IPS-18a (cell line): ENCODE results near the gene UBE2I.

Experiments used
- H3K27ac ChIP-seq: one replicate; pipeline ENCODE4 v1.5.1; 2013; ENCODE audit warnings: low read length
- H3K27me3 ChIP-seq: one replicate; pipeline ENCODE4 v1.6.1; 2013; ENCODE audit warnings: mild to moderate bottlenecking, low read length; ENCODE audit not compliant: control insufficient read depth, insufficient read depth
- H3K36me3 ChIP-seq: one replicate; pipeline ENCODE4 v1.6.1; 2013; ENCODE audit warnings: low read depth, low read length; ENCODE audit not compliant: control insufficient read depth
- H3K4me1 ChIP-seq: one replicate; pipeline ENCODE4 v1.6.1; 2013; ENCODE audit warnings: low read depth, low read length; ENCODE audit not compliant: control insufficient read depth
- H3K4me3 ChIP-seq: one replicate; pipeline ENCODE4 v1.5.1; 2013; ENCODE audit warnings: low read length
- H3K9ac ChIP-seq: one replicate; pipeline ENCODE4 v1.6.1; 2013; ENCODE audit warnings: mild to moderate bottlenecking, low read length, moderate library complexity
- H3K9me3 ChIP-seq: one replicate; pipeline ENCODE4 v1.6.1; 2013; ENCODE audit warnings: low read depth, low read length; ENCODE audit not compliant: control insufficient read depth

UBE2I gene

DNA sequence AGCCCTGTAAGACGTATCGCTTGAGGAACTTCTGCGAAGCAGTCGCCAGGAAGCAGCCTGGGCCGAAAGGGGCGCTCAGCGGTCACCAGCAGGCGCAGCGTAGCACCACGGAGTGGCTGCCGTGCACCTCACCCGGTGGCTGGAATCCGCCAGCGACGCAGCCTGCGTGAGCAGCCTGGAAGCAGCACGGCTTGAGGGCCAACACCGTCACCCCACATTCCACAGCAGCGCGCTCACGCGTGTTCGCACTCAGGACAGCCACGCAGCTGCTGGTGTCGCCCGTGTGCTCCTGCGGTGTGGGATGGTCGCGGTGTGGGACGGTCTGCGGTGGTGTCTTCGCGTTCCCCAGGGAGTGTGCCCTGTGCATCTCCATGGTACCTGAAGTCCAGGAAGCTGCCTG is 9.6 kb downstream of the UBE2I start:
- Histone ChIP-seq H3K9ac (no peak overlapping the region), H3K9me3 (no peaks in the 10 kb centered on the region), H3K27me3 (no peaks in the 10 kb centered on the region), H3K27ac (no peak overlapping the region), H3K4me3 (no peak overlapping the region), H3K4me1 (no peaks in the 10 kb centered on the region), H3K36me3 (peaks cover 77% of the 10 kb centered on the region)

DNA sequence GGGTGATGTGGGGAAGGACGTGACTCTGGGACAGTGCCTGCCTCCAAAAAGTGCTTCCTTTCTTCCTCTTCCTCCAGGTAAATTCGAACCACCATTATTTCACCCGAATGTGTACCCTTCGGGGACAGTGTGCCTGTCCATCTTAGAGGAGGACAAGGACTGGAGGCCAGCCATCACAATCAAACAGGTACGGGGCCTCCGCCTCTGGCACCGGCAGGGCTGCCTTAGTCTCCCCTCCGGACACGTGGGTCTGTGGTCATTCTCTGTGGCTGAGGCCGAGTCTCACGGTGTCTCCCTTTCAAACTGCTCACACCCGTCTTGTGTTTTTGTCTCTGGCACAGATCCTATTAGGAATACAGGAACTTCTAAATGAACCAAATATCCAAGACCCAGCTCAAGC is 10.7 kb downstream of the UBE2I start:
- no peaks in the 10 kb centered on the region for H3K4me1 ChIP-seq
- no peak overlapping the region for H3K4me3 ChIP-seq
- peaks cover 73% of the 10 kb centered on the region for H3K36me3 ChIP-seq
- H3K27me3 ChIP-seq = no peaks in the 10 kb centered on the region
- H3K9me3 ChIP-seq = no peaks in the 10 kb centered on the region
- H3K9ac ChIP-seq = no peak overlapping the region
- no peak overlapping the region for H3K27ac ChIP-seq

DNA sequence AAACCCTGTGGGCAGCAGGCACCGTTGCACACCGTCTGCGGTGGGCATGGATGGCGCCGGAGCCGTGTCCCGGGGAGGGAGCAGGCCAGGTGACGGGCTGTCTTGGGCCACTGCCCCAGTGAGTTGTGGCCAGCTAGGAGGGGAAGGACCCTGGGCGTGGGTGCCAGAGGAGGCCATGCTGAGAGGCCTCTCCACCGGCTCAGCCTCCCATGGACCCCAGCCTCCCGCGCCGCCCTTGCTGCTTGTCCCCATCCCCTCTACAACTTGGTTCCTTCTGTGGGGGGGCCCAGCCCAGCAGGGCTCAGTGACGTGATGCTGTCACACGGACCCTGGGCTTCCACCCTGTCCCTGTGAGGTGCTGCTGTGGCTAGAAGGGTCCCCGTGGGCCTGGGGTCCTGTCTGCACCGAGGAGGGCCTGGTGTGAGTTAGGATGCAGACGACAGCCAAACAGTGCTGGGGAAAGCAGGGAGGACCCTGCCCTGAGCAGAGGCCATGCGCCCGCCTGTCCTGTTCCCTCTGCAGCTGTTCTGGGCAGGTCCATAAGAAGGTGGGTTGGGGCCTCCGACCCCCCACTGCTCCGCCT is 11.3 kb downstream of the UBE2I start:
- Histone ChIP-seq H3K4me3 (no peak overlapping the region), H3K27me3 (no peaks in the 10 kb centered on the region), H3K27ac (no peak overlapping the region), H3K9ac (no peak overlapping the region), H3K9me3 (no peaks in the 10 kb centered on the region), H3K4me1 (no peaks in the 10 kb centered on the region), H3K36me3 (peaks cover 67% of the 10 kb centered on the region)

DNA sequence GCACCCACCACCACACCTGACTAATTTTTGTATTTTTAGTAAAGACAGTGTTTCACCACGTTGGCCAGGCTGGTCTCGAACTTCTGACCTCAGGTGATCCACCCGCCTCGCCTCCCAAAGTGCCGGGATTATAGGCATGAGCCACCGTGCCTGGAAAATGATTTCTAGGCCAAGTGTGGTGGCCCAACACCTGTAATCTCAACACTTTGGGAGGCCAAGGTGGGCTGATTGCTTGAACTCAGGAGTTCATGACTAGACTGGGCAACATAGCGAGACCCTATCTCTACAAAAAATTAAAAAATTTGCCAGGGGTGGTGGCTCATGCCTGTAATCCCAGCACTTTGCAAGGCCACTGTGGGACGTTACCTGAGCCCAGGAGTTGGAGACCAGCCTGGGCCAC is 13.0 kb downstream of the UBE2I start:
- no peak overlapping the region for H3K4me3 ChIP-seq
- no peak overlapping the region for H3K27ac ChIP-seq
- H3K36me3 ChIP-seq = peaks cover 50% of the 10 kb centered on the region
- H3K27me3 ChIP-seq = no peaks in the 10 kb centered on the region
- no peaks in the 10 kb centered on the region for H3K9me3 ChIP-seq
- H3K4me1 ChIP-seq = no peaks in the 10 kb centered on the region
- no peak overlapping the region for H3K9ac ChIP-seq

DNA sequence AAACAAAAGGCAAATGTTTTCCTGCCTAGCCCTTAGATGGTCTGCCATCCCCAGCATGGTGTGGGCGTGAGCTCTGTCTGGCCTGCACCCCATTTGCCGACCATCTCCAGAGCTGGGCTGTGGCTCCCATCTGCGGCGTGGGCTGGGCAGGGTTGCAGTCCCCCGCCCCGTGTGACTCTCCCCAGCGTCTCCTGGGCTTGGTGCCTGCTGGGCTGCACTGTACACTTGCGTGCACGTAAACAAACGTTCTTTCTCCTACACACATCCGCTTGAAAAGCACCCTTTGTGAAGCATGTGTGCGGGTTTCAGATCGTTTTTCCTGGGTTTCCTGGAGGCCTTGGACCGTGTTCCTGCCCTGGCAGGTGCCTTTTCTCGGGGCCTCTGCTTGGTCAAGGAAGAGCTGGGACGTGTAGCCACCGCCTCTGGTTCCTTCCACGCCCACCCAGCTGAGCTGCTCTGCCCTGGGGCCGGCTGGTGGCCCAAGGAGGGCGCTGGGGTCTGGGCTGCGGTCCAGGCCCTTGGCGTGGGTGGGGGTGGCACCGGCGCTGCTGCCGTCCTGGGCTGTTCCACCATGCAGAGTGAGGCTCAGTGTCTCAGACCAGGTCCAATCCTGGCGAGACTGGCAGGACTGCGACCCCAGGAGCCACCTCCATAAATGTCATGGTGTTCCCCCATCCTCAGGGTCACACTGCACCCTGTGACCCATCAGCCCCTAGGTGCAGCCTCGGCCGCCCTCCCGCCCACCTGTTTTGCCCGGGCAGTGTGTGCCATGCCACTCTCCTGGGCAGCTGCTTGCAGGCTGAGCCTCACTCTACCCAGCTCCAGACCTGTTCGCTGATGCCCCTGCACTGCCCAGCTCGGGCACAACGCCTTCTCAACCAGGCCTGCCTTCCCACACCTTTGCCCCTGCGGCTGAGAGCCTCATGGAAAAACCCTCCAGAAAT is 14.1 kb downstream of the UBE2I start:
- H3K9me3 ChIP-seq = no peaks in the 10 kb centered on the region
- no peaks in the 10 kb centered on the region for H3K4me1 ChIP-seq
- no peaks in the 10 kb centered on the region for H3K27me3 ChIP-seq
- peaks cover 39% of the 10 kb centered on the region for H3K36me3 ChIP-seq
- no peak overlapping the region for H3K27ac ChIP-seq
- no peak overlapping the region for H3K4me3 ChIP-seq
- no peak overlapping the region for H3K9ac ChIP-seq

DNA sequence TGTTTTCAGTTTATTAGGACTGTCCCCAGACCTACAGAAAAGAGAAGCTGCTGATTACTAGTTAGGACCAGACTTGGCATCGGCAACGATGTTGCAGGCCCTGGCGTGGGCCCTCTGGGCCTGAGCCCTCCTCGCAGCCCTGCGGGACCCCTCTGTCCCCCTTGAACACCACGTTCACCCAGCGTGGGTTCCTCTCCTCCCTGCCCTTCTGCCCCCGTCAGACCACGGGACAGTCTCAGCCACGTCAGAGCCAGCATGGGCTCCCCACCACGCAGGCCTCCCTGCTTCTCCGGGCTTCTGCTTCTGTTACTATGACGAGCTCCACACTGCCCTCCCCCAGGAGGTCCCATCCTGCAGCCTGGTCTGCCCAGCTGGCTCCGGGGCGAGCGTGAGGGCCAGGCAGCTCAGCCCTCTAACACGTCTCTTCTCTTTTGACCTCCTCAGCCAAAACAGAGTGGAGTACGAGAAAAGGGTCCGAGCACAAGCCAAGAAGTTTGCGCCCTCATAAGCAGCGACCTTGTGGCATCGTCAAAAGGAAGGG is 14.9 kb downstream of the UBE2I start:
- Histone ChIP-seq H3K4me3 (no peak overlapping the region), H3K36me3 (peaks cover 31% of the 10 kb centered on the region), H3K9me3 (no peaks in the 10 kb centered on the region), H3K27ac (no peak overlapping the region), H3K4me1 (no peaks in the 10 kb centered on the region), H3K9ac (no peak overlapping the region), H3K27me3 (no peaks in the 10 kb centered on the region)

DNA sequence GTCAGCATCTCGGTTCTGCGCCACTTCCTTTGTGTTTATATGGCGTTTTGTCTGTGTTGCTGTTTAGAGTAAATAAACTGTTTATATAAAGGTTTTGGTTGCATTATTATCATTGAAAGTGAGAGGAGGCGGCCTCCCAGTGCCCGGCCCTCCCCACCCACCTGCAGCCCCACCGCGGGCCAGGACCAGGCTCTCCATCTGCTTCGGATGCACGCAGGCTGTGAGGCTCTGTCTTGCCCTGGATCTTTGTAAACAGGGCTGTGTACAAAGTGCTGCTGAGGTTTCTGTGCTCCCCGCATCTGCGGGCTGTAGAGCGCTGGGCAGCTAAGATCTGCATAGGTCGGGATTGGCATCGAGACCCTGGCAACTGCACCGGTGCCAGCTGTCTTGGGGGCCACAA is 15.8 kb downstream of the UBE2I start:
- H3K9me3 ChIP-seq = no peaks in the 10 kb centered on the region
- H3K27ac ChIP-seq = no peak overlapping the region
- no peaks in the 10 kb centered on the region for H3K4me1 ChIP-seq
- no peaks in the 10 kb centered on the region for H3K27me3 ChIP-seq
- no peak overlapping the region for H3K4me3 ChIP-seq
- H3K36me3 ChIP-seq = peaks cover 22% of the 10 kb centered on the region
- H3K9ac ChIP-seq = no peak overlapping the region

DNA sequence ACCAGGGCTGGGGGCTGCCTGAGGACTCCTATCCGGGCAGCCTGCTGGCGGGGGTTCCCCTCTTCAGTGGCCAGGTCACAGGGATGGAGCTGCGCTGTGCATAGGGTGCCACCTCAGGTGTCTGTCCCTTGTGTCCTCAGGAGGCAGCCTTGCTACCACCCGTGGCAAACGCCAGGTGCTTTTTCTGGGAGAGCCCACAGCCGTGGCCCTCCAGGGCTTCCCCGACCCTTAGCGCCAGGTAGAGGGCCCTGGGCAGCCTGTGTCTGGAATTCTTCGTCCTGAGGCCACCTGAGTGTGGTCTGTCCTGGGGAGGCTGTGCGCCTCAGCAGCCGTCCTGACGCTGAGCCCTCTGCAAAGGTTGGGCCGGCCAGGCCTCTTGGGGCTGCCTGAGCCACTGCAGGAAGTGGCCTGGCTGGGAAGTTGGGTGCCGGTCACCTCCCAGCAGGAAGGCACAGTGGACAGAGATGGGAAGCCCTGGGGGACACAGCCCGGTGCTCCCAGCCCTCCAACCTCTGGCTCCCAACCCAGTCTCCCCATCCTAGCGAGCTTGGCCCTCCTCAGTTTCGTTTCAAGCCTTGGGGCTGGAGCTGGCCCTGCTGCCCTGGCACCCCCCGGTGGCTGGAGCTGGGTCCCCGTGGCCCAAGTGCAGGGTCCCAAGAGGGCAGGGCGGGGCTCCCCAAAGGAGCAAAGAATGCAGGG is 16.4 kb downstream of the UBE2I start:
- Histone ChIP-seq H3K27me3 (no peaks in the 10 kb centered on the region), H3K4me3 (no peak overlapping the region), H3K9ac (no peak overlapping the region), H3K27ac (no peak overlapping the region), H3K36me3 (peaks cover 16% of the 10 kb centered on the region), H3K9me3 (no peaks in the 10 kb centered on the region), H3K4me1 (no peaks in the 10 kb centered on the region)

DNA sequence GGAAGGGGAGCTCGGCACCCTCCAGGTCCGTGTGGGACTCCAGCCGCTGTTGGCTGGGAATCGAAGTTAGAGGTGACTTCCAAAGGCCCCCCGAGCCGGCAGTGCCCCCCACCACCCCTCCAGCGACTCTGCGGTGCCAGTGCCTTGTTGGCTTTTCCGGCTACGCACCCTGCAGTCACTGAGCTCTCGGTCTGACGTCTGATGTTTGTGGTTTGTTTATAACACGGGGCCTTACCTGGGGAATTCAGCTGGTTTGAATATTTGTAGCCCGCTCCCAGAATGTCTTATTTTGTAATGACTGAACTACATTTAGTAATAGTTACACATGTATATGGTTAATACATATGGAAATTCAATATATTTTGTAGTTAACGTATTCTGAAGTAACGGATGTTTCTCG is 17.0 kb downstream of the UBE2I start:
- Histone ChIP-seq H3K4me3 (no peak overlapping the region), H3K4me1 (peaks cover 3% of the 10 kb centered on the region), H3K27ac (no peak overlapping the region), H3K27me3 (peaks cover 3% of the 10 kb centered on the region), H3K36me3 (peaks cover 15% of the 10 kb centered on the region), H3K9ac (no peak overlapping the region), H3K9me3 (no peaks in the 10 kb centered on the region)

DNA sequence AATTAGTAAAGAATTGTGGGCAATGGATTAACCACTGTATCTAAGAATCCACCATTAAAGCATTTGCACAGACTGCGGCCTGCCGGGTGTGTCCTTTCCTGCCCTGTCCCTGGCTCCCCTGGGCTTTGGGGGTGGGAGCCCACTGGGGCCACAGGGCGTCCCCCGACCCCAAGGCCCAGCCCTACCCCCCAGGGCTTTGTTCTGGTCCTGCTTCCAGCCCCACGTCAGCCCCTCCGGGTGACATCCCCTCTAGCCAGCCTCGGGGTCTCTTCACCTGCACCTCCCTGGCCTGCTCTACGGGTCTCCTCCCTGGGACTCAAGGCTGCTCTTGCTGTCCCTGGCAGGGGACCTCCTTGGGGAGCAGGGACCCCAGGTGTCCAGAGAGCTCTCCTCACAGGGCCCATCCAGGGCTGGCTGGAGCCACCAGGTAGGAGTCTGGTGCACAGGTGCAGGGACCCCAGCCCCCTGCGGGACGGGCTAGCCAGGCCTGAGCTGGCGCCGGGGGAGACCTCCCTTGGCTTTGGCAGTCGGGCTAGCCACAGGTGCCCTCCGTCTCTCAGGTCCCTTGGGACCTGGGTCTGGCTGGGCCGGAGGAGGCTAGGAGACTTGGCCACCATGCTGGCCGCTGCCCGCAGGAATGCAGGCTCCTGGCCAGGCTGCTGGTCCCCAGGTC is 17.6 kb downstream of the UBE2I start:
- H3K9ac ChIP-seq = no peak overlapping the region
- no peaks in the 10 kb centered on the region for H3K9me3 ChIP-seq
- H3K27me3 ChIP-seq = peaks cover 10% of the 10 kb centered on the region
- H3K4me3 ChIP-seq = no peak overlapping the region
- peaks cover 11% of the 10 kb centered on the region for H3K36me3 ChIP-seq
- H3K27ac ChIP-seq = no peak overlapping the region
- H3K4me1 ChIP-seq = peaks cover 7% of the 10 kb centered on the region

DNA sequence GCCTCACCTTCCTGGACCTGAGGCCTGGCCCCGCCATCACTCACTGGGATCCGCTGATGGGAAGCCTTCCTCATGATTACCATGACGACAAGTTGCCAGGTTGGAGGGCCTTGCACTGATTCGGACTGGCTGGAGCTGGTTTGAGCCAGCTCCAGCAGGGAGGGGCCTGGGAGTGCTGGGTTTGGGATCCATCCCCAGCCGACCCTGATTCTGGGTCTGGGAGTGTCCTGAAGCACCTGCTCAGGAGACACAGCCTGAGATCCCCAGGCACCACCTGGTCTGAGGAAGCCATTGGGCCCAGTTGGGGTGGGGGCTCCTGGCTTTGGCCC is 18.1 kb downstream of the UBE2I start:
- H3K9ac ChIP-seq = no peak overlapping the region
- H3K9me3 ChIP-seq = no peaks in the 10 kb centered on the region
- H3K27me3 ChIP-seq = peaks cover 15% of the 10 kb centered on the region
- peaks cover 11% of the 10 kb centered on the region for H3K36me3 ChIP-seq
- H3K4me1 ChIP-seq = peaks cover 9% of the 10 kb centered on the region
- no peak overlapping the region for H3K27ac ChIP-seq
- no peak overlapping the region for H3K4me3 ChIP-seq
